Measurements from ENCODE around the gene CYP26A1.
"Not testable (repeated sequence)": the region's sequence is repeated elsewhere in the genome, so short reads cannot be mapped to it uniquely, and the experiment has no call there.

The CYP26A1 gene

DNA sequence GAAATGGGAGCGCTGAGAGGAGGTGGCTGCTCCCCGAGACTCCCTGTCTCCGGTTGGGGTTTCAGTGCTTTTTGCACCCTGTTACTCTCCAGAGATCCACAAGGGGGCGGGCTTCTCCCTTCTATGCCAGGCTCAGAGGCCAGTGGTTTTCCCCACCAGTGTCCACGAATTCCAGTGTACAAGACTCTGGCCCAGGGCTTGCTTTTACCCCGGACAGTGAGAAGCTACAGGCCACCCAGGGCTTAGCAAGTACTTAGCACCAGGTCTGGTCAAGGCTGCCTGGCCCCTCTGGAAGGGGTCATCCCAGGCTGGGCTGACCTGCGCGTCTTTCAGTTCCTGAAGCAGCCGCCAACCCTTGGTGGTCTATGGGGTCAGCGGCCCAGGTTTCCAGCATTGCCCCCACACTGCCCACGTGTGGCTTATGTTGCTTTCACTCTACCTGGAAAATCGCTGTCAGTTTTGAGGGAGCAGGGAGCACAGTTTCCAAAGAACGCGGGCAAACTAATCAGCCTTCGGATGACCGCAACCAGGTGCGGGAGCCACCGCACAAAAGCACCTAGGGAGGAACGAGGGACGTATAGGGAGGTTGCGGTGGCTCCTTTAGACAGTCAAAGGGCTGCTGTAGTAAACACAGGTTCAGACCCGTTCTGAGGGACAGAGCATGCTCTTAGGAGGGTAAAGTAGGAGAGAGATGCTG is 6.8 kb downstream of the CYP26A1 start:
- DNase-seq (ENCODE audit: low spot score), result peak; percentile 68

- peak; percentile 52 for DNase-seq (ENCODE audit: low spot score)
Observed at GRCh38 chr10:93081318-93081717, 7.6 kb downstream of the CYP26A1 start.

GRCh38 chr10:93081834-93082233 is 8.1 kb downstream of the CYP26A1 start:
- peak; percentile 41 for DNase-seq (ENCODE audit: low spot score)

- DNase-seq (ENCODE audit: low spot score), result no peak
Observed at GRCh38 chr10:93083743-93084539, 10.2 kb downstream of the CYP26A1 start.

DNA sequence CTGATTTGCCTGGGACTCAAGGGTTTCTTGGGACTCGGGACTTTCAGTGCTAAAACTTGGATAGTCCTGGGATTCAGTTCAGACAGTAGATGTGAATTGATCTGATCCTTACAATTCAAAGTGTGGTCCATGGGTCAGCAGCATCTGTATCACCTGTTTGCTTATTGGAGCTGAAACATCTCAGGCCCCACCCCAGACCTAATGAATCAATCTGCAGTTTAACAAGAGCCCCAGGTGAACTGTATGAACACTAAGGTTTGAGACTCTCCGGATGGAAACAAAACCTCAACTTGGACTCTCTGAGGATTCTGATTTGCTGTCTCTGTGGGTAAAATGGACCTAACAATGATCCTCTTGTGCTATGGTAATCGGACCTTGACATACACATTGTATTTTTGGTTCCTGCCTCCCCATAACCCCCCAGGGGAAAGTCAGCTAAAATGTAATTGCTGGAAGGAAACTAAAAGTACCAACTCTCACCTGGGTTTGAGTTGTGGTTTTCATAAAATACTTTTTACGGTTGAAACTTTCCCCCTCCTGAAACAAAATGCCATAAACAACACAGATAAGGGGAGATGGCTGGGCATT is 11.7 kb downstream of the CYP26A1 start:
- DNase-seq (ENCODE audit: low spot score), result no peak

- no peak for DNase-seq (ENCODE audit: low spot score)
Observed at GRCh38 chr10:93086289-93086688, 12.6 kb downstream of the CYP26A1 start.

GRCh38 chr10:93087846-93088245 is 14.2 kb downstream of the CYP26A1 start:
- DNase-seq (ENCODE audit: low spot score), result no peak

DNA sequence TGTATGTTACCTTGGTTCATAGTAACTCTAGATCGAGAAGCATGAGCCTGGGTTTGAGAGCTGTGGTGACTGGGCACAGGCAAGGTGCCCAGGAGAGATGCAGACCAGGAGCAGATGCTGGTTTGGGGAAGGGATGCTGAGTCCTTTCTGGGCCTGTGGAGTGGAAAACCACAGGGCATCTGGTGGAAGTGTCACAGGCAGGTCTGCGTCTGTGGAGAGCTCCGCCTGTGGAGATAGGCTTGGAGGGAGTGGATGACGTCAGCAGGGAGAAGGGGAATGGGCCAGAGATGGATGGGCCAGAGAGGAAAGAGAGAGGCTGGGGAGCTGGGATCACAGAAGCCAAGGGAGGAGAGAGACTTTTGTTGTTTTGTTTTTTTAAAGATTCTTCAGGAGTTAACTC is 14.8 kb downstream of the CYP26A1 start:
- DNase-seq (ENCODE audit: low spot score), result no peak

- no peak for DNase-seq (ENCODE audit: low spot score)
Observed at GRCh38 chr10:93090619-93091018, 16.9 kb downstream of the CYP26A1 start.

DNA sequence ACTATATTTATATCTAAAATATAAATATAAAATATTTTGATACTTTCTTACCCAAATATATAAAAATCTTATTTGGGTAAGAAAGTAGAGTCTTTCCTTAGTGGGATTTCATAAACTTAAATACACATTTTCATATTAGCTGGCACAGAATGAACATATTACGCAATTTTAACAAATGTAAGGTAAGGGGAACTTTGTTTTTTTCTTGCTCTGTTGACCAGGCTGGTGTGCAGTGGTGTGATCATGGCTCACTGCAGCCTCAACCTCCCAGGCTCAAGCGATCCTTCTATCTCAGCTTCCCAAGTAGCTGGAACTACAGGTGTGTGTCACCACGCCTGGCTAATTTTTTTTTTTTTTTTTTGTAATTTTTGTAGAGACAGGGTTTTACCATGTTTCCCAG is 18.3 kb downstream of the CYP26A1 start:
- DNase-seq (ENCODE audit: low spot score), result no peak

DNA sequence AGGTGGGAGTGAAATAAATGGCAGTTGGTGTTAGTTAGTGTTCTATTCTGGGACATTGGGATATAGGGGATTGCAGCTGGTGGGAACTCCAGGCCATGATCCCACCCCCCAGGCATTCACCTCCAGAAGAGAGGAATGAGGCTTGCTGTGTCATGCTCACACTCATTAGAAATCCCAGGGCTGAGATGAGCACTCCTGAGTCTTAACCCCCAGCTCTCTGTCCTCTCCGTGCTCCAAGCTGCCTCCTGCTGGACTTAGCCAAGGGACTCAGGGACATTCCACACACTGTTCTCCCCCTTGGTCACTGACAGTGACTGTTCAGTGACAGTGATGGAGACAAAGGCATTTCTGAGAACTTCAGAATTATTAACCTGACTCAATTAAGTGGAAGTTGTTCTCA is 21.5 kb downstream of the CYP26A1 start:
- no peak for DNase-seq (ENCODE audit: low spot score)

GRCh38 chr10:93096901-93097300 is 23.2 kb downstream of the CYP26A1 start:
- no peak for DNase-seq (ENCODE audit: low spot score)

- DNase-seq (ENCODE audit: low spot score), result no peak
Observed at GRCh38 chr10:93097386-93097785, 23.7 kb downstream of the CYP26A1 start.

- DNase-seq (ENCODE audit: low spot score), result no peak
Observed at GRCh38 chr10:93098816-93099215, 25.1 kb downstream of the CYP26A1 start.

- DNase-seq (ENCODE audit: low spot score), result no peak
Observed at GRCh38 chr10:93099670-93100069, 26.0 kb downstream of the CYP26A1 start.

DNA sequence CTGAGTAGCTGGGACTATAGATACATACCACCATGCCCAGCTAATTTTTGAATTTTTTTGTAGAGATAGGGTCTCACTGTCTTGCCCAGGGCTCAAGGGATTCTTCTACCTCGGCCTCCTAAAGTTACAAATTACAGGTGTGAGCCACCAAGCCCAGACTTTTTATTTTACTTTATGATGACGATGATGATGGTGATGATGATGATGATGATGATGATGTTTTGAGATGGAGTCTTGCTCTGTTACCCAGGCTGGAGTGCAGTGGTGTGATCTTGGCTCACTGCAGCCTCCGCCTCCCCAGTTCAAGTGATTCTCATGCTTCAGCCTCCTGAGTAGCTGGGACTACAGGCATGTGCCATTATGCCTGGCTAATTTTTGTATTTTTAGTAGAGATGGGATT is 27.5 kb downstream of the CYP26A1 start:
- DNase-seq (ENCODE audit: low spot score), result not testable (repeated sequence)

DNA sequence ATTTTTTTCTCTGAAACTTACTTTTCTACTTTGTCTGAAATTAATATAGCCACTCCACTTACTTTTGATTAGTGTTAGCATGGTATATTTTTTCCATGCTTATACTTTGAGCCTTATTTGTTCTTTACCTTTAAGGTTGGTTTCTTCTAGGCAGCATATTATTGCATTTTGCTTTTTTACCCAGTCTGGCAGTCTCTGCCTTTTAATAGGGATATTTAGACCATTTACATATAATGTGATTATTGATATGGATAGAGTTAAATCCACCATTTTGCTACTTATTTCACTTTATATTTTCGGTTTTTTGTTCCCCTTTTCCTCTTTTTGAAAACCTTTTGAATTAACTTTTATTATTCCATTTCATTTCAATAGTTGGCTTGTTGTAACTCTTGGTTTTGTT is 30.3 kb downstream of the CYP26A1 start:
- DNase-seq (ENCODE audit: low spot score), result no peak

DNA sequence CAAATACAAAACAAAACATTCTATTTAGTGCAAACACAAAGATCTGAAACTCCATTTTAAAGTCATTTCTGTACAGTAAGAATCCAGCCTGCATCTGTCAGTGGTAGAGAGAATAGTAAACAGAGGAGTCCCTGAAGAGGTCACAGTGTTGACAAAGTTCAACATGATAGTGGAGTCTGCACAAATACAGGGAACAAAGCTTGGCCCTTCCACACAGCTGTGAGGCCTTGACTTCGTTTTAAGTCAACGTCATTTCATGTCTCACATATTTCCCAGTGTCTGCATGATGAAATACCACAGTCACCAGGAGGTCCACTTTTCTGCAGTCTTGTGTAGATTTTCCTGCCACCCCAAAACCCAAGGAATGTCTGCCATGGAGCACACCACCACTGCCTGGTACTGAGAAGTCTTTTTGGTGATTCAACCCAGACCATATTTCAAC is 33.0 kb downstream of the CYP26A1 start:
- no peak for DNase-seq (ENCODE audit: low spot score)

GRCh38 chr10:93110472-93111146 is 36.9 kb downstream of the CYP26A1 start:
- no peak for DNase-seq (ENCODE audit: low spot score)

- DNase-seq (ENCODE audit: low spot score), result no peak
Observed at GRCh38 chr10:93113042-93113441, 39.3 kb downstream of the CYP26A1 start.

DNA sequence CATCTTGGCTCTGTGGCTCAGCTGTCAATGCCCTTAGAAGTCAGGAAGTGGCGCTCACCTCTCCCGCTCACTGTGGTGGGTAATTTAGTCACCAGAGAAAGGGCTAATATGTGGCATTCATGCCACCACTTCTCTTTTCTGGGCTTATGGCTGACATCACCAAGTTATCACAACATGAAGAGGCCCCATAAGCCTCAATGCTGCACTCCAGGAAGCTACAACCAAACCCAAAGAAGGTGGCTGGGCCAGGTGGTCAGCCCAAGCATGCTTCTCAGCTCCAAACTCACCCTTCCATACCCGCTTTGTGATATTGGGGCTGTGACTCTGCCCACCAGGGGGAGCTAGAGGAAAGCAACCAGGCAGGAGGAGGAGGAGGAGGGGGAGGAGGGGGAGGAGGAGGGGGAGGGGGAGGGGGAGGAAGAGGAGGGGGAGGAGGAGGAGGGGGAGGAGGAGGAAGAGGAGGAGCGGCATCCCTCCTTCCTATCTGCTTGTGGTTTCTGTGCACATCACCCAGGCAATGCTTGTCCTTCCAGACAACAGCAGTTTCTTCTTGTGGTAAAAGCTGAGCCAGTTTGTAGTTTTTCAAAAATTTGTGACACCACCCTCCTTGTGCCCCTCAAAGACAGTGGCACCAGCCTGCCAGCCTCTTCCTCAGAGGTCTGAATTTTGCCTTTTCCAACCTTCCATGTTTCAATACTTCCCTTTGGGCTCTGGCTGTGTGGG is 42.1 kb downstream of the CYP26A1 start:
- DNase-seq (ENCODE audit: low spot score), result no peak

GRCh38 chr10:93121311-93121710 is 47.6 kb downstream of the CYP26A1 start:
- no peak for DNase-seq (ENCODE audit: low spot score)
